ENCODE measurements around the gene CDCP1. TPM values are rescaled to one million over a fixed set of nuclear protein-coding genes. Genes with fewer than 3 reads are reported as not detected.
A peak's percentile ranks its signal among the peaks of the same experiment; 100 is the strongest.

The CDCP1 gene
- total RNA-seq, 1 experiment from 2014 or later = 180 TPM

DNA sequence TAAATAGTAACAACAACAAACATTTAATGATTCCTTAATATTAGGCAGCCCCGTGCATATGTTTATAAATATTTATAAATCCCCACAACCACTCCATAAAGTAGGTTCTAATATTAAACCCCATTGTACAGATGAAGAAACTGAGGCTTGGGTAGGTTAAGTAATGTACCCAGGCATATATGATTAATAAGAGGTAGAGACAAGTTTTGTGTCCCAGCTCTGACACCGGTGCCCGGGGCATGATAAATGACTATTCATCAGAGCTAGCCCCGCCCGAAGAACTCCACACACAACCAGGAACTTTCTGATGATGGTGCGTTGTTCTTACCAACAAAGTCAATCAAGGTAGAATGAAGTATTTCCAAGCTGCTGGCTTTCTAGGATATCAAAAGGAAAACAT, 19.4 kb downstream of the CDCP1 start:
- H3K27me3 Mint-ChIP-seq (ENCODE audit: insufficient read depth, unreplicated experiment) = no peaks in the 10 kb centered on the region
- peaks cover 50% of the 10 kb centered on the region for H3K4me1 Mint-ChIP-seq (ENCODE audit: insufficient read depth, unreplicated experiment)
- no peaks in the 10 kb centered on the region for H3K9me3 Mint-ChIP-seq (ENCODE audit: unreplicated experiment)
- H3K4me3 Mint-ChIP-seq (ENCODE audit: unreplicated experiment) = no peak overlapping the region
- ChIA-PET CTCF (interaction anchor here (0.9 kb wide), 1 partner anchor 88 kb away, joined by 6 read pairs; no protein-coding TSS in a partner anchor), POLR2A (interaction anchor here (0.6 to 12.0 kb wide), 16 partner anchors 9 to 562 kb away, joined by 3 to 192 read pairs (median 6); partner anchors contain the start of gene CDCP1)
- H3K27ac Mint-ChIP-seq (ENCODE audit: low read depth, unreplicated experiment) = peak overlapping the region; percentile 80
- DNase-seq (ENCODE audit: unreplicated experiment) = peak; percentile 72
- intact Hi-C loops (cut with micrococcal nuclease) = no loop called here
- H3K36me3 Mint-ChIP-seq (ENCODE audit: insufficient read depth, unreplicated experiment) = no peaks in the 10 kb centered on the region
- BruUV-seq (replicated peaks) = no TSS peak
- TF ChIP-seq, protein P1, sequence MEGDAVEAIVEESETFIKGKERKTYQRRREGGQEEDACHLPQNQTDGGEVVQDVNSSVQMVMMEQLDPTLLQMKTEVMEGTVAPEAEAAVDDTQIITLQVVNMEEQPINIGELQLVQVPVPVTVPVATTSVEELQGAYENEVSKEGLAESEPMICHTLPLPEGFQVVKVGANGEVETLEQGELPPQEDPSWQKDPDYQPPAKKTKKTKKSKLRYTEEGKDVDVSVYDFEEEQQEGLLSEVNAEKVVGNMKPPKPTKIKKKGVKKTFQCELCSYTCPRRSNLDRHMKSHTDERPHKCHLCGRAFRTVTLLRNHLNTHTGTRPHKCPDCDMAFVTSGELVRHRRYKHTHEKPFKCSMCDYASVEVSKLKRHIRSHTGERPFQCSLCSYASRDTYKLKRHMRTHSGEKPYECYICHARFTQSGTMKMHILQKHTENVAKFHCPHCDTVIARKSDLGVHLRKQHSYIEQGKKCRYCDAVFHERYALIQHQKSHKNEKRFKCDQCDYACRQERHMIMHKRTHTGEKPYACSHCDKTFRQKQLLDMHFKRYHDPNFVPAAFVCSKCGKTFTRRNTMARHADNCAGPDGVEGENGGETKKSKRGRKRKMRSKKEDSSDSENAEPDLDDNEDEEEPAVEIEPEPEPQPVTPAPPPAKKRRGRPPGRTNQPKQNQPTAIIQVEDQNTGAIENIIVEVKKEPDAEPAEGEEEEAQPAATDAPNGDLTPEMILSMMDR (IDR thresholded peaks at IDR 0.05; ENCODE audit: unreplicated experiment) = no peak

DNA sequence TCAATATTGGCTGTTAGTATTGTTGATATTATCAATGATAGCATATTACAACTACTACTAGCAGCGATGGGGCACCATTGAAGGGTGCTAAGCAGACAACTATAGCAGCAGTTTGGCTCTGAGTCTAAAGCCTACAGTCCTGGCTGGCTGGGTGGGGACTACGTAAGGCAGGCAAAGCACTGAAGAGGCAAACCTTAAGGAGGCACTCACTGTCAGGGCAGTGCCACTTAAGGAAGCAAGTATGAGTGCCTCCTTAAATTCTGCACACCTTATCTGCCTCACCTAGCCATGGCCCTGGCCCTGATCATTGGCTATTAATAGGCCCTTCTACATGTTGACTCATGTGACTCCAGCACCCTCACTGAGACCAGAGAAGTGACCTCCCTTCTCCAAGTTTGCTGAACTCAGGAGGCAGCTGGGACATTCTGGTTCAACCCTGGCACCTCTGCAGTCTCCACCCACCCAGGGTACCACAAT, 20.6 kb downstream of the CDCP1 start:
- H3K9me3 Mint-ChIP-seq (ENCODE audit: unreplicated experiment) = no peaks in the 10 kb centered on the region
- TF ChIP-seq, protein P1 (IDR thresholded peaks at IDR 0.05; ENCODE audit: unreplicated experiment) = no peak
- ChIA-PET CTCF (interaction anchor here (0.6 to 0.8 kb wide), 2 partner anchors 87 to 338 kb away, joined by 3 to 4 read pairs; no protein-coding TSS in a partner anchor), POLR2A (interaction anchor here (1.6 to 12.0 kb wide), 3 partner anchors 21 to 58 kb away, joined by 3 to 192 read pairs (median 18); partner anchors contain the start of gene CDCP1)
- H3K36me3 Mint-ChIP-seq (ENCODE audit: insufficient read depth, unreplicated experiment) = peaks cover 5% of the 10 kb centered on the region
- H3K27me3 Mint-ChIP-seq (ENCODE audit: insufficient read depth, unreplicated experiment) = no peaks in the 10 kb centered on the region
- H3K4me1 Mint-ChIP-seq (ENCODE audit: insufficient read depth, unreplicated experiment) = peaks cover 54% of the 10 kb centered on the region
- BruUV-seq (replicated peaks) = no TSS peak
- DNase-seq (ENCODE audit: unreplicated experiment) = peak; percentile 79
- H3K4me3 Mint-ChIP-seq (ENCODE audit: unreplicated experiment) = no peak overlapping the region
- intact Hi-C loops (cut with micrococcal nuclease) = no loop called here
- H3K27ac Mint-ChIP-seq (ENCODE audit: low read depth, unreplicated experiment) = peak overlapping the region; percentile 80

DNA sequence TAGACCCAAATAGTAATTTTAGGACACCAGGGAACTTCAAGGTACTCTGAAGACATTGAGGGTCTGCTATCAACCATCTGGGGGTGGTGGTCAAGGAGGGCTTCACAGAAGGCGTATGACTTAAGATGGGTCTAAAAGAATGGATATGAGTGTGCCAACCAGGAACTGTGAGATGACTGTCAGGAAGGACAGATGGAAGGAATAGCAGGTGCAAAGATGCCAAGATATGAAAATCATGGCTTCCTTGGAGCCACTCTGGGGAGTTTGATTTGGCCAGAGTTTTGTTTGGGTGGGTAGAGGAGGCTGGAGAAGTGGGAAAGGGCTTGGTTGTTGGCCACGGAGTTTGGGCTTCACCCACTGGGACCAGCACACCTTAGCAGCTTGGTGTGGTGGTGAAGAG, 21.2 kb downstream of the CDCP1 start:
- H3K36me3 Mint-ChIP-seq (ENCODE audit: insufficient read depth, unreplicated experiment) = peaks cover 6% of the 10 kb centered on the region
- POLR2A ChIA-PET = interaction anchor here (1.2 to 12.0 kb wide), 5 partner anchors 11 to 552 kb away, joined by 4 to 192 read pairs (median 16); partner anchors contain the start of gene CDCP1
- peak overlapping the region; percentile 80 for H3K27ac Mint-ChIP-seq (ENCODE audit: low read depth, unreplicated experiment)
- H3K4me3 Mint-ChIP-seq (ENCODE audit: unreplicated experiment) = peak overlapping the region; percentile 19
- no peak for DNase-seq (ENCODE audit: unreplicated experiment)
- no TSS peak for BruUV-seq (replicated peaks)
- intact Hi-C loops (cut with micrococcal nuclease) = loop anchor here (5.0 kb wide), 2 partner anchors 57 to 238 kb away; no protein-coding TSS in a partner anchor
- no peaks in the 10 kb centered on the region for H3K9me3 Mint-ChIP-seq (ENCODE audit: unreplicated experiment)
- no peaks in the 10 kb centered on the region for H3K27me3 Mint-ChIP-seq (ENCODE audit: insufficient read depth, unreplicated experiment)
- peaks cover 60% of the 10 kb centered on the region for H3K4me1 Mint-ChIP-seq (ENCODE audit: insufficient read depth, unreplicated experiment)
- TF ChIP-seq, protein P1 (IDR thresholded peaks at IDR 0.05; ENCODE audit: unreplicated experiment) = no peak
- CTCF ChIA-PET = interaction anchor here (0.7 to 0.8 kb wide), 2 partner anchors 40 to 86 kb away, joined by 3 to 4 read pairs; no protein-coding TSS in a partner anchor

DNA sequence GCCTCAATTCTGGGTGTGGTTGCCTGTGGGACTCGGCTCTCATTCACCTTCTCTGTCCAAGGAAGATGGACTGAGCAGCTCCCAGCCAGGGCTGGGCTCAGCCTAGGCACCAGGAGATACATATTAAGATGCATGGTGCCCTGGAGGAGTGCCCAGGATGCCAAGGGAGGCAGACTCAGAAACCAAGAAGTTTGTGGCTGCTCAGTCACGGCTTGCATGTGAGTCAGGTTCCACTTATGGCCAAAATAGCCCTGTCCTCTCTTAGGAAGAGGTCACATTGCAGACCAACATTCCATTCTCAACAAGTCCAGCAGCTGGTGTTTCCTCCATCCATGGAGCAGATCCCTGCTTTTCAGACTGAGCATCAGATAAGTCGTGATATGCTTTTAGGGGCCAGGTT, 21.8 kb downstream of the CDCP1 start:
- POLR2A ChIA-PET = interaction anchor here (0.6 to 12.0 kb wide), 20 partner anchors 9 to 553 kb away, joined by 3 to 192 read pairs (median 8); partner anchors contain the start of gene CDCP1

More for the DNA sequence above, 21.8 kb downstream of the CDCP1 start:
- TF ChIP-seq, protein P1 (IDR thresholded peaks at IDR 0.05; ENCODE audit: unreplicated experiment) = no peak
- no peaks in the 10 kb centered on the region for H3K9me3 Mint-ChIP-seq (ENCODE audit: unreplicated experiment)
- H3K27me3 Mint-ChIP-seq (ENCODE audit: insufficient read depth, unreplicated experiment) = no peaks in the 10 kb centered on the region
- peaks cover 64% of the 10 kb centered on the region for H3K4me1 Mint-ChIP-seq (ENCODE audit: insufficient read depth, unreplicated experiment)
- intact Hi-C loops (cut with micrococcal nuclease) = loop anchor here (5.0 kb wide), 2 partner anchors 58 to 237 kb away; no protein-coding TSS in a partner anchor
- no TSS peak for BruUV-seq (replicated peaks)
- peak overlapping the region; percentile 19 for H3K4me3 Mint-ChIP-seq (ENCODE audit: unreplicated experiment)
- CTCF ChIA-PET = interaction anchor here (0.6 to 4.1 kb wide), 6 partner anchors 20 to 553 kb away, joined by 3 to 30 read pairs (median 4); partner anchors contain the start of gene CDCP1
- peaks cover 10% of the 10 kb centered on the region for H3K36me3 Mint-ChIP-seq (ENCODE audit: insufficient read depth, unreplicated experiment)
- peak overlapping the region; percentile 80 for H3K27ac Mint-ChIP-seq (ENCODE audit: low read depth, unreplicated experiment)
- peak; percentile 89 for DNase-seq (ENCODE audit: unreplicated experiment)

All from MCF 10A (cell line).